AML-193 (cell line): ENCODE data around the gene ATL1.
"Not testable (repeated sequence)": the region's sequence is repeated elsewhere in the genome, so short reads cannot be mapped to it uniquely, and the experiment has no call there.

ENCODE experiments used
- DNase-seq, 2 experiments: peaks; one replicate each; lab custom pipeline; 2025; lab: John Stamatoyannopoulos, UW

Gene ATL1

GRCh38 chr14:50602035-50602434 lies 42.1 kb downstream of the ATL1 start:
- no peak for DNase-seq

GRCh38 chr14:50603565-50603964 lies 43.6 kb downstream of the ATL1 start:
- DNase-seq, result no peak

- no peak for DNase-seq
Observed at GRCh38 chr14:50605766-50606165, 45.8 kb downstream of the ATL1 start.

- DNase-seq, result no peak
Observed at GRCh38 chr14:50606468-50606867, 46.5 kb downstream of the ATL1 start.

GRCh38 chr14:50607181-50607580 lies 47.2 kb downstream of the ATL1 start:
- no peak for DNase-seq

- no peak for DNase-seq
Observed at GRCh38 chr14:50607761-50608160, 47.8 kb downstream of the ATL1 start.

GRCh38 chr14:50608302-50608851 lies 48.4 kb downstream of the ATL1 start:
- DNase-seq, result no peak

GRCh38 chr14:50610465-50610864 lies 50.5 kb downstream of the ATL1 start:
- DNase-seq, result no peak

- DNase-seq, result no peak
Observed at GRCh38 chr14:50612806-50613205, 52.9 kb downstream of the ATL1 start.

- DNase-seq, result no peak
Observed at GRCh38 chr14:50615056-50615455, 55.1 kb downstream of the ATL1 start.

GRCh38 chr14:50615552-50615951 lies 55.6 kb downstream of the ATL1 start:
- no peak for DNase-seq

- no peak for DNase-seq
Observed at GRCh38 chr14:50616275-50616674, 56.3 kb downstream of the ATL1 start.

GRCh38 chr14:50619569-50620141 lies 59.7 kb downstream of the ATL1 start:
- peak; percentile 48 to 52 for DNase-seq

GRCh38 chr14:50620341-50620740 lies 60.4 kb downstream of the ATL1 start:
- no peak for DNase-seq

GRCh38 chr14:50622978-50623377 lies 63.0 kb downstream of the ATL1 start:
- DNase-seq, result no peak

- no peak for DNase-seq
Observed at GRCh38 chr14:50624447-50624846, 64.5 kb downstream of the ATL1 start.

GRCh38 chr14:50624947-50625346 lies 65.0 kb downstream of the ATL1 start:
- DNase-seq, result not testable (repeated sequence)

- DNase-seq, result no peak
Observed at GRCh38 chr14:50631408-50631821, 71.5 kb downstream of the ATL1 start.

GRCh38 chr14:50633954-50634353 lies 74.0 kb downstream of the ATL1 start:
- no peak for DNase-seq

GRCh38 chr14:50635141-50635540 lies 75.2 kb downstream of the ATL1 start:
- DNase-seq, result no peak

GRCh38 chr14:50647282-50647681 lies 87.3 kb downstream of the ATL1 start:
- DNase-seq, result no peak

- no peak for DNase-seq
Observed at GRCh38 chr14:50647753-50648152, 87.8 kb downstream of the ATL1 start.

GRCh38 chr14:50649691-50650090 lies 89.7 kb downstream of the ATL1 start:
- no peak for DNase-seq

GRCh38 chr14:50656776-50657175 lies 96.8 kb downstream of the ATL1 start:
- no peak for DNase-seq
